GM13976 (cell line): ENCODE results near the gene CPA5.

Source experiments
- DNase-seq: peaks from one replicate; pipeline ENCODE4 v3.0.0; 2012; ENCODE audit warnings: low spot score
- in situ Hi-C: fragments of 300-500 bp; cut with MboI; formaldehyde crosslinking; loops from one replicate; pipeline ENCODE4 v1.12.0; 2022; ENCODE audit warnings: low sequenced_read_pairs, mixed read lengths, inconsistent platforms; ENCODE audit not compliant: unreplicated experiment
- TF ChIP-seq, protein P1 (sequence below): IDR thresholded peaks from 2 replicates; pipeline ENCODE4 v1.5.1; 2012; ENCODE audit warnings: borderline replicate concordance, mild to moderate bottlenecking; ENCODE audit not compliant: insufficient read depth; ENCODE audit errors: extremely low read depth, missing control alignments, control extremely low read depth

The CPA5 gene

DNA sequence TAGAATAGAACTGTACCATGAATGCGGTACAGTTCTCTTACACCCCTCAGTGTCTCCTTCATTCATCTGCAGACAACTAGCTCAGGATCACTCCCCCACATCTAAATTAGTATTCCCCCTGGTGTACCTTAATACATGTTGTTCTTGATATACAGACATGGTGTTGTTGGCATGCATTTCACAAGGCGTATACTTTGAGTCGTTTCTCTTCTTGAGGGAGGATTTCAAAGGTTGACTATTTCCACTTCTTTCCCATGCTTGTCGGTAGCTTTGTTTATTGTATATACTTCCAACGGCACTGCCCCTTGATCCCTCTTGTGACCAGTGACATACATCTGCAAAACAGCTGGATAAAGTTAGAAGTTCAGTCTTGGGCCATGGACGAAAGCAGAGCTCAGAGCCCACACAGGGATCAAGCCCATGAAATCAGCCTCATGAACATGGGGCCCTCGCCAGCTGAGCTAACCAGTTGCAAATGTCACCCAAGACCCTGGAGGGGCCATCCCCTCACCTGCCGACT is 43.1 kb upstream of the CPA5 start:
- no peak for DNase-seq
- TF ChIP-seq, protein P1, sequence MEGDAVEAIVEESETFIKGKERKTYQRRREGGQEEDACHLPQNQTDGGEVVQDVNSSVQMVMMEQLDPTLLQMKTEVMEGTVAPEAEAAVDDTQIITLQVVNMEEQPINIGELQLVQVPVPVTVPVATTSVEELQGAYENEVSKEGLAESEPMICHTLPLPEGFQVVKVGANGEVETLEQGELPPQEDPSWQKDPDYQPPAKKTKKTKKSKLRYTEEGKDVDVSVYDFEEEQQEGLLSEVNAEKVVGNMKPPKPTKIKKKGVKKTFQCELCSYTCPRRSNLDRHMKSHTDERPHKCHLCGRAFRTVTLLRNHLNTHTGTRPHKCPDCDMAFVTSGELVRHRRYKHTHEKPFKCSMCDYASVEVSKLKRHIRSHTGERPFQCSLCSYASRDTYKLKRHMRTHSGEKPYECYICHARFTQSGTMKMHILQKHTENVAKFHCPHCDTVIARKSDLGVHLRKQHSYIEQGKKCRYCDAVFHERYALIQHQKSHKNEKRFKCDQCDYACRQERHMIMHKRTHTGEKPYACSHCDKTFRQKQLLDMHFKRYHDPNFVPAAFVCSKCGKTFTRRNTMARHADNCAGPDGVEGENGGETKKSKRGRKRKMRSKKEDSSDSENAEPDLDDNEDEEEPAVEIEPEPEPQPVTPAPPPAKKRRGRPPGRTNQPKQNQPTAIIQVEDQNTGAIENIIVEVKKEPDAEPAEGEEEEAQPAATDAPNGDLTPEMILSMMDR = no peak
- in situ Hi-C loops = no loop called here

DNA sequence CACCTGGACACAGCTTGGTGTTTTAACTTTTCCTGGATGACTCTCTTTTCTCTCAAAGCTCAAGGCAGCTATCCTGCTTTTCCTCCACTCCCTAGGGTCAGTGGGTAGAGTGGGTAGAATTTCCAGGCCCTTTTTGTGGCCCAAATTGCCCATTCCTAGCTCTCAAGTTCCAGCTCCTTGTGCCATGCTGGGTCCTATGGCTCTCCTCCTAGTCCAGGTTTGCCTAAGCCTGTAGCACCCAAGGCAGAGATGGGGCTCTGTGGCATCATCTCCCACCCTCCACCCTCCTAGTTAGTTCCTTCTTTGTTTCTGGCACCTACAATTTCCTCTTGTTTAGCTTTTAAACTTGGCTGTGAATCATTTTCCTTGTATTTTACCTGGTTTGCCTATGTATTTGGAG is 42.0 kb upstream of the CPA5 start:
- in situ Hi-C loops = no loop called here
- TF ChIP-seq, protein P1 = no peak
- no peak for DNase-seq

GRCh38 chr7:130303127-130303526 is 41.5 kb upstream of the CPA5 start:
- TF ChIP-seq, protein P1 = no peak
- in situ Hi-C loops = no loop called here

DNA sequence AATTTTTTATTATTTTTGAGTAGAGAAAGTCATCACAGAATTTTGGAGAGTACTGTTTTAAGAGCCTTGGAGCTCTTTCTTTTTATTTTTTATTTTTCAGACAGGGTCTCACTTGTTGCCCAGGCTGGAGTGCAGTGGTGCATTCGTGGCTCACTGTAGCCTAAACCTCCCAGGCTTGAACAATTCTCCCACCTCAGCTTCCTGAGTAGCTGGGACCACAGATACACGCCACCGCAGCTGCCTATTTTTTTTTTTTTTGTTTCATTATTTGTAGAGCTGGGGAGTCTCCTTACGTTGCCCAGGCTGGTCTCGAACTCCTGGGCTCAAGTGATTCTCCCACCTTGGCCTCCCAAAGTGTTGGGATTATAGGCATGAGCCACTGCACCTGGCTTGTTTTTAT is 41.1 kb upstream of the CPA5 start:
- TF ChIP-seq, protein P1 = no peak
- in situ Hi-C loops = no loop called here
- DNase-seq = no peak

More at GRCh38 chr7:130303127-130303526, 41.5 kb upstream of the CPA5 start:
- DNase-seq = no peak

GRCh38 chr7:130303982-130304381 is 40.6 kb upstream of the CPA5 start:
- TF ChIP-seq, protein P1 = no peak
- in situ Hi-C loops = no loop called here
- no peak for DNase-seq

GRCh38 chr7:130304878-130305277 is 39.7 kb upstream of the CPA5 start:
- in situ Hi-C loops = no loop called here
- TF ChIP-seq, protein P1 = no peak

More at GRCh38 chr7:130304878-130305277, 39.7 kb upstream of the CPA5 start:
- DNase-seq = no peak
